Midbrain (tissue), 1 donor: ENCODE results near the gene GPR68.
"Not testable (repeated sequence)": the region's sequence is repeated elsewhere in the genome, so short reads cannot be mapped to it uniquely, and the experiment has no call there.

Experiments used
- DNase-seq: peaks from one replicate; lab custom pipeline; 2025; lab: John Stamatoyannopoulos, UW

GPR68 gene

GRCh38 chr14:91190853-91191252, 53.7 kb downstream of the GPR68 start:
- DNase-seq, result no peak

GRCh38 chr14:91187271-91187670, 57.2 kb downstream of the GPR68 start:
- no peak for DNase-seq

GRCh38 chr14:91186515-91187066, 57.9 kb downstream of the GPR68 start:
- DNase-seq, result no peak

GRCh38 chr14:91185721-91186120, 58.8 kb downstream of the GPR68 start:
- DNase-seq, result no peak

- no peak for DNase-seq
These were observed 59.9 kb downstream of the GPR68 start for GRCh38 chr14:91184559-91184958.

- not testable (repeated sequence) for DNase-seq
These were observed 61.8 kb downstream of the GPR68 start for GRCh38 chr14:91182753-91183152.
